Gastroesophageal sphincter (tissue), 3 donors: ENCODE results near the gene ABCB6.

Experiments used
- EP300 ChIP-seq: sonication (generic); formaldehyde crosslinking; IDR thresholded peaks from one replicate; pipeline ENCODE4 v1.6.1; 2017; ENCODE audit warnings: antibody characterized with exemption, mild to moderate bottlenecking
- POLR2A ChIP-seq, 2 donors: fragments of 450-650 bp; IDR thresholded peaks; one replicate each; pipeline ENCODE4 v1.6.1; 2017; ENCODE audit warnings: antibody characterized with exemption in 2 of 2, mild to moderate bottlenecking in 2 of 2, moderate library complexity in 1 of 2
- POLR2AphosphoS5 ChIP-seq: sonication (generic); formaldehyde crosslinking; IDR thresholded peaks from one replicate; pipeline ENCODE4 v1.6.1; 2017; ENCODE audit warnings: antibody characterized with exemption
- TF ChIP-seq, protein P1 (sequence below), 4 experiments: fragments of 200-600 bp in 2 of 4; fragments of 450-650 bp in 2 of 4; sonication (generic) in 1 of 4; IDR thresholded peaks; one replicate each; pipeline ENCODE4 v1.5.1; 2017 to 2019; ENCODE audit warnings: antibody characterized with exemption in 4 of 4, mild to moderate bottlenecking in 2 of 4, moderate library complexity in 2 of 4

DNA sequence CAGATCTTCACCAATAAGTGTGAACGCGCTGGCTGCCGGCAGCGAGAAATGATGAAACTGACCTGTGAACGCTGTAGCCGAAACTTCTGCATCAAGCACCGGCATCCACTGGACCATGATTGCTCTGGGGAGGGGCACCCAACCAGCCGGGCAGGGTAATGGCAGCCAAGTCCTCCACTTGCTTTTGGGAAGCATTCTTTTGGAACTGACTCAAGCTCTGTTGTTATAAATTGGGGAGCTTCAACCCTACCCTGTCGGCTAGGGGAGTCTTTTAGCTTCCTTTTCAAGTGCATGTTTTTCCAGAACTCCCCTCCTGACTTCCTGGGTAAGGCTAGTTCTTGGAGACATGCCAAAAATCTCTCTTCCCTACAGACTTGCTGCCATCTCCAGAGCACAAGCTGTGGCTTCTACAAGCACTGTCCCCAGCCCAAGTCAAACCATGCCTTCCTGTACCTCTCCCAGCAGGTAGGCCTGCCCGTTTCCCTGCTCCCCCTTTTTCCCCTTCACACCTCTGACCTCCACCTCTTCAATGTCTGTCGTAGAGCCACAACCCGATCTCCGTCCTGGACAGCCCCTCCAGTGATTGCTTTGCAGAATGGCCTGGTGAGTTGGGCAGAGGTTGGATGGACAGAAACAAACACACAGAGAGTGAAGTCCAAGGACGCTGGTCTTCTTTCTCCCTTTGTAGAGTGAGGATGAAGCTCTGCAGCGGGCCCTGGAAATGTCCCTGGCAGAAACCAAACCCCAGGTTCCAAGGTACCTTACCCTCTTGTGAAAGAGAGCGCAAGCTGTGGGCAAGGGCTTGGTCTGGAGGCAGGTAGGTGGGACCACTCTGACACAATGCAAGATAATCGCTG, 10.6 kb downstream of the ABCB6 start:
- no peak for TF ChIP-seq POLR2A (IDR thresholded peaks at IDR 0.05)
- TF ChIP-seq, protein P1, sequence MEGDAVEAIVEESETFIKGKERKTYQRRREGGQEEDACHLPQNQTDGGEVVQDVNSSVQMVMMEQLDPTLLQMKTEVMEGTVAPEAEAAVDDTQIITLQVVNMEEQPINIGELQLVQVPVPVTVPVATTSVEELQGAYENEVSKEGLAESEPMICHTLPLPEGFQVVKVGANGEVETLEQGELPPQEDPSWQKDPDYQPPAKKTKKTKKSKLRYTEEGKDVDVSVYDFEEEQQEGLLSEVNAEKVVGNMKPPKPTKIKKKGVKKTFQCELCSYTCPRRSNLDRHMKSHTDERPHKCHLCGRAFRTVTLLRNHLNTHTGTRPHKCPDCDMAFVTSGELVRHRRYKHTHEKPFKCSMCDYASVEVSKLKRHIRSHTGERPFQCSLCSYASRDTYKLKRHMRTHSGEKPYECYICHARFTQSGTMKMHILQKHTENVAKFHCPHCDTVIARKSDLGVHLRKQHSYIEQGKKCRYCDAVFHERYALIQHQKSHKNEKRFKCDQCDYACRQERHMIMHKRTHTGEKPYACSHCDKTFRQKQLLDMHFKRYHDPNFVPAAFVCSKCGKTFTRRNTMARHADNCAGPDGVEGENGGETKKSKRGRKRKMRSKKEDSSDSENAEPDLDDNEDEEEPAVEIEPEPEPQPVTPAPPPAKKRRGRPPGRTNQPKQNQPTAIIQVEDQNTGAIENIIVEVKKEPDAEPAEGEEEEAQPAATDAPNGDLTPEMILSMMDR (IDR thresholded peaks at IDR 0.05) = no peak
- peak; percentile 38 for TF ChIP-seq POLR2AphosphoS5
- TF ChIP-seq EP300 = no peak
